Body of pancreas (tissue), 4 donors: Measurements from ENCODE around the gene VPS37B.

Experiments used
- POLR2A ChIP-seq, 3 donors: fragments of 450-650 bp; IDR thresholded peaks; one replicate each; pipeline ENCODE4 v1.6.1; 2016; ENCODE audit warnings: antibody characterized with exemption in 3 of 3, mild to moderate bottlenecking in 2 of 3
- TF ChIP-seq, protein P1 (sequence below), 7 experiments: fragments of 450-650 bp in 4 of 7; fragments of 200-600 bp in 3 of 7; sonication (generic) in 3 of 7; IDR thresholded peaks; one replicate each; pipeline ENCODE4 v1.5.1; 2016 to 2019; ENCODE audit warnings: antibody characterized with exemption in 7 of 7

DNA sequence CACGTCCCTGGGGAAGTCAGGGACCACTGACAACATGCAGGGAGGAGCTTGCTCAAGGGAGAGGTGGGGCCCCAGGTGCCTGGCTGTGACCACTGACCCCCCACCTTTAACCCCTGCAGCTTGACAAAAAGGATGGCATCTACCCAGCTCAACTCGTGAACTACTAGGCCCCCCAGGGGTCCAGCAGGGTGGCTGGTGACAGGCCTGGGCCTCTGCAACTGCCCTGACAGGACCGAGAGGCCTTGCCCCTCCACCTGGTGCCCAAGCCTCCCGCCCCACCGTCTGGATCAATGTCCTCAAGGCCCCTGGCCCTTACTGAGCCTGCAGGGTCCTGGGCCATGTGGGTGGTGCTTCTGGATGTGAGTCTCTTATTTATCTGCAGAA is 34.3 kb downstream of the VPS37B start:
- no peak for TF ChIP-seq POLR2A (IDR thresholded peaks at IDR 0.05)
- TF ChIP-seq, protein P1, sequence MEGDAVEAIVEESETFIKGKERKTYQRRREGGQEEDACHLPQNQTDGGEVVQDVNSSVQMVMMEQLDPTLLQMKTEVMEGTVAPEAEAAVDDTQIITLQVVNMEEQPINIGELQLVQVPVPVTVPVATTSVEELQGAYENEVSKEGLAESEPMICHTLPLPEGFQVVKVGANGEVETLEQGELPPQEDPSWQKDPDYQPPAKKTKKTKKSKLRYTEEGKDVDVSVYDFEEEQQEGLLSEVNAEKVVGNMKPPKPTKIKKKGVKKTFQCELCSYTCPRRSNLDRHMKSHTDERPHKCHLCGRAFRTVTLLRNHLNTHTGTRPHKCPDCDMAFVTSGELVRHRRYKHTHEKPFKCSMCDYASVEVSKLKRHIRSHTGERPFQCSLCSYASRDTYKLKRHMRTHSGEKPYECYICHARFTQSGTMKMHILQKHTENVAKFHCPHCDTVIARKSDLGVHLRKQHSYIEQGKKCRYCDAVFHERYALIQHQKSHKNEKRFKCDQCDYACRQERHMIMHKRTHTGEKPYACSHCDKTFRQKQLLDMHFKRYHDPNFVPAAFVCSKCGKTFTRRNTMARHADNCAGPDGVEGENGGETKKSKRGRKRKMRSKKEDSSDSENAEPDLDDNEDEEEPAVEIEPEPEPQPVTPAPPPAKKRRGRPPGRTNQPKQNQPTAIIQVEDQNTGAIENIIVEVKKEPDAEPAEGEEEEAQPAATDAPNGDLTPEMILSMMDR (IDR thresholded peaks at IDR 0.05), result no peak
